ENCODE data around the gene ARHGAP6. TPM values are rescaled to one million over a fixed set of nuclear protein-coding genes. Genes with fewer than 3 reads are reported as not detected.

ARHGAP6 gene
- polyA plus RNA-seq, 1 experiment, result 1.3 TPM

DNA sequence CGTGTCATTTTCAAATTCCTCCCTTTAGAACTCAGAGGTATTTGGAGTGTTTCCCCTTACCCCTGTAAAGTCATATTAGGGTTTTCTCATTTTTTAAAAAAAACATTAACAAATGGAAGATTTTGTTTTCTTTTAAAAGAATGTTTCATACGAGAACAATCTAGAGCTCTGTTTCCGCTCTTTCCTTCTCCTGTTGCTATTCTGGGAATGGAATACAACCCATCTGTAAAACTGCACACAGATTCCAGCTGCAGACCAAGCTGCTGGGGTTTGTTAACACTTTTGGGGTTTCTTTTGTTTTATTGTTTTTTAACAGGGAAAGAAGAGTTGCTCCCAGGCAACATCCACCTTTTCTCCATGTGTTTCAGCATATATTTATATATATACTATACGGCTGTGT, 493.3 kb downstream of the ARHGAP6 start:
- no peak for DNase-seq (ENCODE audit: low read depth)
- POLR2A ChIA-PET, result no interaction called here
- Histone ChIP-seq H3K36me3 (ENCODE audit: control insufficient read depth, insufficient read depth, low read length) (no peaks in the 10 kb centered on the region), H3K27me3 (ENCODE audit: control insufficient read depth, insufficient read depth, low read length) (no peaks in the 10 kb centered on the region), H3K4me3 (ENCODE audit: low read depth, low read length) (no peak overlapping the region)
- CTCF ChIA-PET, result interaction anchor here (0.6 to 0.9 kb wide), 2 partner anchors 16 to 586 kb away, joined by 3 read pairs; no protein-coding TSS in a partner anchor
- TF ChIP-seq, protein P1, sequence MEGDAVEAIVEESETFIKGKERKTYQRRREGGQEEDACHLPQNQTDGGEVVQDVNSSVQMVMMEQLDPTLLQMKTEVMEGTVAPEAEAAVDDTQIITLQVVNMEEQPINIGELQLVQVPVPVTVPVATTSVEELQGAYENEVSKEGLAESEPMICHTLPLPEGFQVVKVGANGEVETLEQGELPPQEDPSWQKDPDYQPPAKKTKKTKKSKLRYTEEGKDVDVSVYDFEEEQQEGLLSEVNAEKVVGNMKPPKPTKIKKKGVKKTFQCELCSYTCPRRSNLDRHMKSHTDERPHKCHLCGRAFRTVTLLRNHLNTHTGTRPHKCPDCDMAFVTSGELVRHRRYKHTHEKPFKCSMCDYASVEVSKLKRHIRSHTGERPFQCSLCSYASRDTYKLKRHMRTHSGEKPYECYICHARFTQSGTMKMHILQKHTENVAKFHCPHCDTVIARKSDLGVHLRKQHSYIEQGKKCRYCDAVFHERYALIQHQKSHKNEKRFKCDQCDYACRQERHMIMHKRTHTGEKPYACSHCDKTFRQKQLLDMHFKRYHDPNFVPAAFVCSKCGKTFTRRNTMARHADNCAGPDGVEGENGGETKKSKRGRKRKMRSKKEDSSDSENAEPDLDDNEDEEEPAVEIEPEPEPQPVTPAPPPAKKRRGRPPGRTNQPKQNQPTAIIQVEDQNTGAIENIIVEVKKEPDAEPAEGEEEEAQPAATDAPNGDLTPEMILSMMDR (IDR thresholded peaks at IDR 0.05; ENCODE audit: insufficient read depth, low read depth, low read length), result no peak

DNA sequence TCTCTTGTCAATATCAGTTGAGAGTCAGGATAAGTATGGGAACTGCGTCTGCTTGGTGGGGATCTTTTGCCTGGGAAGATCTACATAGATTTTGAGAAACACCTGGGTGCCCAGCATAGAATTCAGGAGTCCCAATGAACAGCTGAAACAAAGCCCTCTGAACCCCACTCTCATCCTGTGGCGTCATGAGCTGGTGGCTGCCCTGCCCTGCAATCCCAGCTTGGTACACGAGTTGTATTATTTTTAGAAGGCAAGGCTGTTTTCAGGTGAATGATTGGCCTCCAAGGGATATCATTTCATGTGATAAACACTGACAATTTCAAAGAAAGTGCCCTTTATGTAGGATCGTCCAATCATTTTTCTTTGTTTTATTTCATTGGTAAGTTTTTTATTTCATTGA, 493.8 kb downstream of the ARHGAP6 start:
- Histone ChIP-seq H3K4me3 (ENCODE audit: low read depth, low read length) (no peak overlapping the region), H3K27me3 (ENCODE audit: control insufficient read depth, insufficient read depth, low read length) (no peaks in the 10 kb centered on the region), H3K36me3 (ENCODE audit: control insufficient read depth, insufficient read depth, low read length) (no peaks in the 10 kb centered on the region)
- POLR2A ChIA-PET, result no interaction called here
- TF ChIP-seq, protein P1 (IDR thresholded peaks at IDR 0.05; ENCODE audit: insufficient read depth, low read depth, low read length), result no peak
- no peak for DNase-seq (ENCODE audit: low read depth)
- CTCF ChIA-PET, result interaction anchor here (0.9 kb wide), 1 partner anchor 17 kb away, joined by 3 read pairs; no protein-coding TSS in a partner anchor

DNA sequence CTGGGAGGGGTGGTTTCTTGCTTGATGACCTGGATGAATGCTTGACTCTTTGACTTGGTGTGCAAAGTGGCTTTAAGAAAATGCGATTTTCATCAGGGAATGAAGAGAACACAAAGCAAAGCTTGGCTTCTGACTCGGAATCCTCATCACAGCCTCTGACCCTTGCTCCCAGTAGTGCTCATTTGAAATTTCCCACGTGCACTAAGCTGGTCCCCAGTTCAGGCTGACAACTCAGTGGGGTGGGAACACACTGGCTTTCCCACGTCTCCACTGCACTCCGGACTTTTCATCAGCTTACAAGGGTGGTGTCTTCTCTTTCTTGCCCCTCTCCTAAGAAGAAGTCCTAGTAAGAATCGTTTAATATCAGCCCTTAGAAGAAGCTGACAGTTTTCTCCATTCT, 501.3 kb downstream of the ARHGAP6 start:
- no peaks in the 10 kb centered on the region for H3K27me3 ChIP-seq (ENCODE audit: control insufficient read depth, insufficient read depth, low read length)
- no peak overlapping the region for H3K4me3 ChIP-seq (ENCODE audit: low read depth, low read length)
- TF ChIP-seq, protein P1 (IDR thresholded peaks at IDR 0.05; ENCODE audit: insufficient read depth, low read depth, low read length), result no peak
- ChIA-PET POLR2A (no interaction called here), CTCF (no interaction called here)
- no peaks in the 10 kb centered on the region for H3K36me3 ChIP-seq (ENCODE audit: control insufficient read depth, insufficient read depth, low read length)
- no peak for DNase-seq (ENCODE audit: low read depth)

DNA sequence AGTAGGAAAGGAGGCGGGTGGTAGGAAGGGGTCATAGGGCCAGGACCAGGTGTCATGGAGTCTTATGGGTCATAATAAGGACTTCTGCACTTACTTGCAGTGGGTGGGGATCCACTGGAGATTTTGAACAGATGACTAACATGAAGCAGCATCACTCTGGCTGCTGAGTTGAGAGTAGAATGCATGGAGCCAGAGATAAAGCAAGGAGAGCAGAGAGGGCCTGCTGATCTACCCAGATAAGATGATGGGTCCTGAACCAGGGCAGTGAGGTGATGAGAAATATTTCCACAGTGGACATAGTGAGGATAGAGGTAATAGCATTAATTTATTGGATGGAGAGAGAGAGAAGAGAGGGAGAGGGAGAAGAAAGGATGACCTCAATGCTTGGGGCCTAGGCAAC, 506.6 kb downstream of the ARHGAP6 start:
- TF ChIP-seq, protein P1 (IDR thresholded peaks at IDR 0.05; ENCODE audit: insufficient read depth, low read depth, low read length), result no peak
- H3K4me3 ChIP-seq (ENCODE audit: low read depth, low read length), result no peak overlapping the region
- no peaks in the 10 kb centered on the region for H3K27me3 ChIP-seq (ENCODE audit: control insufficient read depth, insufficient read depth, low read length)
- ChIA-PET POLR2A (interaction anchor here (0.7 kb wide), 1 partner anchor 22 kb away, joined by 3 read pairs; no protein-coding TSS in a partner anchor), CTCF (interaction anchor here (0.9 kb wide), 1 partner anchor 372 kb away, joined by 3 read pairs; no protein-coding TSS in a partner anchor)
- DNase-seq (ENCODE audit: low read depth), result no peak
- no peaks in the 10 kb centered on the region for H3K36me3 ChIP-seq (ENCODE audit: control insufficient read depth, insufficient read depth, low read length)

DNA sequence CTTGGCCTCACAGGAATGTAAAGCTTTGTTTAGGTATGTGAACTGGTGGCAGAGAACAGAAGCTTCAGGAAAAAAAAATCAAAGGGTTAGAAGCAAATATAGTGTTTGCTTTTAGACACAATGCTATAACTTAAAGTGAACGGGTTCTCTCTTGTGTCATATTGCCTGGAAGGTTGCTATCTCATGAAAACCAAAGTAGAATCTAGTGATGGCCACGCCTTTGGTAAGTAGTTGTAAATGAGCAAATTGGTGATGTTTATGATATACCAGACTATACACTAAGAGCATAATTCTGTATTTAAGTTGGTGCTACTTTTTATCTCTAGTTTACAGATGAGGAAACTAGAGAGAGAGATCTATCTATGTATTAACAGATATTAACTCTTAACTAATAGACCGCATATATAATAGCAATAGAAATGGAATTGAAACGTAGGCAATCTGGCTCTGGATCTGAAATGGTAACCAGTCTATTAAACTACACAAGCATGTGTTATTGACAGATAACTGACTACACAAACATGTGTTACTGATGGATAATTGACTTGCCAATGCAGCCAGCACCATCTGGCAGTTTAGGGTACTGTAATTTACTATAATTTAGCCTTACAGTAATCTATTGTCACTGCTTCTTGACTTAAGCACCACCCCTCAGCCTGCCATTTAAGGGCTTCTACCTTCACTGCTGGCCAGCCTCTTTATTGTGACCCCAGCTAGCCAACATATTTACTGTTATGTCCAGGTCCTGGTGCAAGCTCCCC, 513.7 kb downstream of the ARHGAP6 start:
- no peaks in the 10 kb centered on the region for H3K36me3 ChIP-seq (ENCODE audit: control insufficient read depth, insufficient read depth, low read length)
- no peaks in the 10 kb centered on the region for H3K27me3 ChIP-seq (ENCODE audit: control insufficient read depth, insufficient read depth, low read length)
- TF ChIP-seq, protein P1 (IDR thresholded peaks at IDR 0.05; ENCODE audit: insufficient read depth, low read depth, low read length), result no peak
- no peak overlapping the region for H3K4me3 ChIP-seq (ENCODE audit: low read depth, low read length)
- CTCF ChIA-PET, result interaction anchor here (1.2 kb wide), 1 partner anchor 15 kb away, joined by 3 read pairs; no protein-coding TSS in a partner anchor
- no peak for DNase-seq (ENCODE audit: low read depth)
- POLR2A ChIA-PET, result no interaction called here

Measured in BJ (cell line).